ENCODE data around the gene MEOX2.

Gene MEOX2

GRCh38 chr7:15680446-15680845 lies 6.0 kb downstream of the MEOX2 start:
- no peak for DNase-seq

GRCh38 chr7:15679306-15679705 lies 7.2 kb downstream of the MEOX2 start:
- no peak for DNase-seq

GRCh38 chr7:15678653-15679052 lies 7.8 kb downstream of the MEOX2 start:
- no peak for DNase-seq

- no peak for DNase-seq
These were observed 11.1 kb downstream of the MEOX2 start for GRCh38 chr7:15675379-15675778.

- DNase-seq, result no peak
These were observed 11.9 kb downstream of the MEOX2 start for GRCh38 chr7:15674586-15674985.

- DNase-seq, result no peak
These were observed 16.9 kb downstream of the MEOX2 start for GRCh38 chr7:15669443-15670090.

GRCh38 chr7:15667991-15668390 lies 18.5 kb downstream of the MEOX2 start:
- no peak for DNase-seq

- DNase-seq, result no peak
These were observed 24.0 kb downstream of the MEOX2 start for GRCh38 chr7:15662451-15662850.

GRCh38 chr7:15658247-15658646 lies 28.2 kb downstream of the MEOX2 start:
- no peak for DNase-seq

- no peak for DNase-seq
These were observed 33.6 kb downstream of the MEOX2 start for GRCh38 chr7:15652776-15653290.

- no peak for DNase-seq
These were observed 34.8 kb downstream of the MEOX2 start for GRCh38 chr7:15651693-15652092.

- DNase-seq, result no peak
These were observed 35.7 kb downstream of the MEOX2 start for GRCh38 chr7:15650787-15651186.

GRCh38 chr7:15648461-15648961 lies 38.0 kb downstream of the MEOX2 start:
- no peak for DNase-seq

- no peak for DNase-seq
These were observed 39.2 kb downstream of the MEOX2 start for GRCh38 chr7:15647309-15647708.

- no peak for DNase-seq
These were observed 43.3 kb downstream of the MEOX2 start for GRCh38 chr7:15643000-15643705.

- no peak for DNase-seq
These were observed 57.6 kb downstream of the MEOX2 start for GRCh38 chr7:15628876-15629275.

- DNase-seq, result no peak
These were observed 60.4 kb downstream of the MEOX2 start for GRCh38 chr7:15626041-15626440.

- DNase-seq, result no peak
These were observed 61.0 kb downstream of the MEOX2 start for GRCh38 chr7:15625466-15625865.

GRCh38 chr7:15621468-15621867 lies 65.0 kb downstream of the MEOX2 start:
- no peak for DNase-seq

- DNase-seq, result no peak
These were observed 65.8 kb downstream of the MEOX2 start for GRCh38 chr7:15620491-15621185.

GRCh38 chr7:15618275-15618674 lies 68.2 kb downstream of the MEOX2 start:
- DNase-seq, result no peak

GRCh38 chr7:15612205-15612604 lies 74.3 kb downstream of the MEOX2 start:
- no peak for DNase-seq

GRCh38 chr7:15610503-15610902 lies 76.0 kb downstream of the MEOX2 start:
- no peak for DNase-seq

GRCh38 chr7:15609287-15609686 lies 77.2 kb downstream of the MEOX2 start:
- DNase-seq, result no peak
